Measurements from ENCODE around the gene TOMM5.

TOMM5 gene

GRCh38 chr9:37592108-37592951 is at the start of gene TOMM5:
TOMM5 (minus strand) TSS chr9:37592597; CDS start chr9:37592532, 65 bp downstream.
- DNase-seq (ENCODE audit: low spot score), result peak; percentile 94

- DNase-seq (ENCODE audit: low spot score), result no peak
Measured at GRCh38 chr9:37641331-37641730, 48.9 kb upstream of the TOMM5 start.

- DNase-seq (ENCODE audit: low spot score), result no peak
Measured at GRCh38 chr9:37640246-37640645, 47.8 kb upstream of the TOMM5 start.

- no peak for DNase-seq (ENCODE audit: low spot score)
Measured at GRCh38 chr9:37639841-37640240, 47.4 kb upstream of the TOMM5 start.

GRCh38 chr9:37639109-37639762 is 46.8 kb upstream of the TOMM5 start:
- DNase-seq (ENCODE audit: low spot score), result no peak

GRCh38 chr9:37636511-37637448 is 44.4 kb upstream of the TOMM5 start:
- DNase-seq (ENCODE audit: low spot score), result no peak

GRCh38 chr9:37635808-37636207 is 43.4 kb upstream of the TOMM5 start:
- DNase-seq (ENCODE audit: low spot score), result no peak

GRCh38 chr9:37632479-37632878 is 40.1 kb upstream of the TOMM5 start:
- DNase-seq (ENCODE audit: low spot score), result no peak

- DNase-seq (ENCODE audit: low spot score), result no peak
Measured at GRCh38 chr9:37626708-37627292, 34.4 kb upstream of the TOMM5 start.

- DNase-seq (ENCODE audit: low spot score), result no peak
Measured at GRCh38 chr9:37625758-37626147, 33.4 kb upstream of the TOMM5 start.

GRCh38 chr9:37625036-37625757 is 32.8 kb upstream of the TOMM5 start:
- DNase-seq (ENCODE audit: low spot score), result no peak

GRCh38 chr9:37624073-37624472 is 31.7 kb upstream of the TOMM5 start:
- DNase-seq (ENCODE audit: low spot score), result no peak

- DNase-seq (ENCODE audit: low spot score), result no peak
Measured at GRCh38 chr9:37623267-37623666, 30.9 kb upstream of the TOMM5 start.

GRCh38 chr9:37622462-37622861 is 30.1 kb upstream of the TOMM5 start:
- no peak for DNase-seq (ENCODE audit: low spot score)

- DNase-seq (ENCODE audit: low spot score), result no peak
Measured at GRCh38 chr9:37621273-37622121, 29.1 kb upstream of the TOMM5 start.

GRCh38 chr9:37620396-37620795 is 28.0 kb upstream of the TOMM5 start:
- no peak for DNase-seq (ENCODE audit: low spot score)

GRCh38 chr9:37619806-37620205 is 27.4 kb upstream of the TOMM5 start:
- no peak for DNase-seq (ENCODE audit: low spot score)

- DNase-seq (ENCODE audit: low spot score), result no peak
Measured at GRCh38 chr9:37618817-37619216, 26.4 kb upstream of the TOMM5 start.

- no peak for DNase-seq (ENCODE audit: low spot score)
Measured at GRCh38 chr9:37617832-37618231, 25.4 kb upstream of the TOMM5 start.

GRCh38 chr9:37617161-37617560 is 24.8 kb upstream of the TOMM5 start:
- DNase-seq (ENCODE audit: low spot score), result no peak
